Measurements from ENCODE around the gene KLF12.

Gene KLF12

DNA sequence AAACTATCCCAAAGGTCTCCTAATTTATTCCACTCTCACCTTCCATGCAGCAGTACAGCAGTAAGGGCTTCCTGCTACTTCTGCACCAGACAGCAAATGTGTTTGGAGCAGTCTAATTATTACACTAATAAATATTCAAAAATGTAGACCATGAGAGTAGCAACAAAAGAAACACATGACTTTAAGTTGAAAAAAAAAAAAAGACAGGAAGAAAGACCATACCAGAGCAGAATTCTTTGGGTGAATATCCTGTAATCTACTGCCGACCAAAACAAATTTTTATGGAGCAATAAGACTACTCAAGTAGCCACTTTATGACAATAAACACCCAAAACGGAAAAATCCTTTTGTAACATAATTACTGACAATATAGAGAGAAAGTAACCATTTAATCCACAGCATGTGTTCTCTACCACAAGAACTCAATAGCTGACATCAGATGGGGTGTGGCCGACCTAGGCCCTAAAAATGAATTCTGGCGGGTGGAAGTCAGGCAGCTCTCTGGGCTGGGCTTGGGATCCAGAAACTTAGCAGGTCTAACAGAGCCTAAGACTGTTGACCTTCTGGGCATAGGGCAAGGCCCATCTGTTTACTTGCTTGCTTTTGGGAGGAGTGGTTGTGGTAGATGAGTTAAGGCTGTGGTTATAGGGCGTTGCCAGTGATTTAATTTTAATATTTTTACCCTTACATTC lies 4.6 kb downstream of the KLF12 start:
- DNase-seq (ENCODE audit: extremely low read depth, low read depth) = no peak

DNA sequence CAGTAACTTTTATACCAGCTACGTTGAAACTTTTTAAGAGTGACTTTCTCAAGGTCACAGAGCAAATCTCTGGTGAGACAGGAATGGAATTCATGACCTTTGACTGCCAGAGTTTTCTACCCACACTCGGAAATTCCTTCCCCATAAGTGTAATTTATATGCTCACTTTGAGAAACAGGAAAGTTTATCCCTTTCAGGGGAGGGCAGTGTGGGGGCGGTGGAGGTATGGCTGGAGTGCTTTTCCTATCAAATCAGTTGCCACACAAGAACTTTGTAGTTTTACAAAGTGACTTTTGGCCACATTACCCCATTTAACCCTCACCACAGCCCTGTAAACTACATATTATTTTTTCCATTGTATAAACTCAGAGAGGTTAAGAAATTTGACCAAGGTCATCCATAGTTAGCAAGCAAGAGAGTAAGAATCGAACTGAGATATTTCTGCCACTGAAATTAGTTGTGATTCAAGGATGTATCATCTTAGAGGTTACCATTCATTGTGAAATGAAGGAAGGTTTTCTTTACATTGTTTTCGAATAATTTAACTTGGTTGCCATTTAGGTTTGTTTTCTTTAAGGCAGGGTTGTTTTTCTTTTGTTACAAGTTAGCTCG lies 5.9 kb downstream of the KLF12 start:
- no peak for DNase-seq (ENCODE audit: extremely low read depth, low read depth)
- TF ChIP-seq, protein P1, sequence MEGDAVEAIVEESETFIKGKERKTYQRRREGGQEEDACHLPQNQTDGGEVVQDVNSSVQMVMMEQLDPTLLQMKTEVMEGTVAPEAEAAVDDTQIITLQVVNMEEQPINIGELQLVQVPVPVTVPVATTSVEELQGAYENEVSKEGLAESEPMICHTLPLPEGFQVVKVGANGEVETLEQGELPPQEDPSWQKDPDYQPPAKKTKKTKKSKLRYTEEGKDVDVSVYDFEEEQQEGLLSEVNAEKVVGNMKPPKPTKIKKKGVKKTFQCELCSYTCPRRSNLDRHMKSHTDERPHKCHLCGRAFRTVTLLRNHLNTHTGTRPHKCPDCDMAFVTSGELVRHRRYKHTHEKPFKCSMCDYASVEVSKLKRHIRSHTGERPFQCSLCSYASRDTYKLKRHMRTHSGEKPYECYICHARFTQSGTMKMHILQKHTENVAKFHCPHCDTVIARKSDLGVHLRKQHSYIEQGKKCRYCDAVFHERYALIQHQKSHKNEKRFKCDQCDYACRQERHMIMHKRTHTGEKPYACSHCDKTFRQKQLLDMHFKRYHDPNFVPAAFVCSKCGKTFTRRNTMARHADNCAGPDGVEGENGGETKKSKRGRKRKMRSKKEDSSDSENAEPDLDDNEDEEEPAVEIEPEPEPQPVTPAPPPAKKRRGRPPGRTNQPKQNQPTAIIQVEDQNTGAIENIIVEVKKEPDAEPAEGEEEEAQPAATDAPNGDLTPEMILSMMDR (IDR thresholded peaks at IDR 0.05; ENCODE audit: low read depth, low read length) = no peak

More for the DNA sequence above, 4.6 kb downstream of the KLF12 start:
- TF ChIP-seq, protein P1 (IDR thresholded peaks at IDR 0.05; ENCODE audit: low read depth, low read length) = no peak

DNA sequence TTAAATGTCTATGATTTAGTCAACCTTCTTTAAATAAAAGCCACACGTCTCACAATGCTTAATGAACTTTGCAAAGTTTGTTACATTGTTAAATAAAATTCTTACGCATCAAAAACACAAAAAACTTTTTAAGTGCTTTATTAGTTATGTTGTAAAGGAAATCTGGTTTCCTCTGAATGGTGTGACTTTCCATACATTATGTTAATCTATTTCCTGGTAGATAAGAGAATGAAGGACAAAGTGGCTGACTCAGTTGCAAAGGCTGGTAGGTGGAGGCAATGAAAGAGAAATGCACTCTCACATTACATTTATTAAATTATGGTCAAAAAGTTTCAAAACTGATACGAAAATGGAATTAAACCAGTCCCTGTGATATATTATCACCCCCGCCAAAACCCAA lies 15.9 kb downstream of the KLF12 start:
- DNase-seq (ENCODE audit: extremely low read depth, low read depth) = no peak
- TF ChIP-seq, protein P1 (IDR thresholded peaks at IDR 0.05; ENCODE audit: low read depth, low read length) = no peak

DNA sequence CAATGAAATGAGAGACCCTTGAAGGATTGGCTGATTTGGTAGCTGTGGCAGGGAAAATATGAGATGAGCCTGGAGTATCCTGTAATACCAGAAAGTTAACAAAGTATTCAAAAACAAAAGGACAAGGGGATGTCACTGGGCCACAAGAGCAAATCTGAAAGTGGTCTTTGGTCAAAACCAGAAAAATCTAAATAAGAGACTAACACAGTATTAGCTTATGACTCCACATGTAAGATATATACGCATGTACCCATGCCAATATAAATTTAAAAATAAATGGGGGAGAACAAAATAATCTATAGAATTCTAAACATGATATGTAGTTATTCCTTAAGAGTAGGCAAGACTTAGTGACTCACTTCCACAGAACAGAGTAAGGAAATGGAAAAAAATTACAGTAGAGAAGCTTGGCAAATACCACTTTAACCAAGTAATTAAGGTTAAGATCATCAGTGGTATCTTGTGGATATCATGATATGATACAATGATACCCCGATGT lies 16.9 kb downstream of the KLF12 start:
- TF ChIP-seq, protein P1 (IDR thresholded peaks at IDR 0.05; ENCODE audit: low read depth, low read length) = no peak
- no peak for DNase-seq (ENCODE audit: extremely low read depth, low read depth)

DNA sequence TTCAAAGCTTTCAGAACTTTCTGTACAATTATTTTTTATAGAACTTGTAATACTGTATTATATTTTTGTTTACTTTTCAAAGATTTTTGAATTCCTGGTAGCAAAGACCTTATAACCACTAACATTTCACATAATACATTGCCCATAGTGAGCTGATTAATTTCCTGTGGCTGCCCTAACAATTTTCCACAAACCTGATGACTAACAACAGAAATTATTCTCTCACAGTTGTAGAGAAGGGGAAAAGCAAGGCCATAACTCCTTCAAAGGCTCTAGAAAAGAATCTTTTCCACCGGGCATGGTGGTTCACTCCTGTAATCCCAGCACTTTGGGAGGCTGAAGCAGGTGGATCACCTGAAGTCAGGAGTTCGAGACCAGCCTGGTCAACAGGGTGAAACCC lies 19.1 kb downstream of the KLF12 start:
- peak; percentile 52 for DNase-seq (ENCODE audit: extremely low read depth, low read depth)
- TF ChIP-seq, protein P1 (IDR thresholded peaks at IDR 0.05; ENCODE audit: low read depth, low read length) = no peak

DNA sequence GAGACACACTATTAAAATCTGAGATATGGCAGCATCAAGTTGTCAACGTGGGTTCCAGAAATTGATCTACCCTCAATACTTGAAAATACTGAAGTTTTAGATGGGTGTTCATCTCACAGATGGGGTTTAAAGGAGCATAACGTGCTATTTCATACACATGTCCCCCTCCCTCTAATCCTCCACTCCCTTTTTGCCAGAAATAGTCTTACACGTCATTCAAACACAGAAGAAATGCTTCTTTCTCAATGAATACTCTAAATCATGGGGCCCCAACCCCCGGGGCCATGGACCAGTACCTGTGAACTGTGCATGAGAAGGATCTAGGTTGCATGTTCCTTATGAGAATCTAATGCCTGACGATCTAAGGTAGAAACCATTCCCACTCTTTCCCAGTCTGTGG lies 19.6 kb downstream of the KLF12 start:
- TF ChIP-seq, protein P1 (IDR thresholded peaks at IDR 0.05; ENCODE audit: low read depth, low read length) = no peak

DNA sequence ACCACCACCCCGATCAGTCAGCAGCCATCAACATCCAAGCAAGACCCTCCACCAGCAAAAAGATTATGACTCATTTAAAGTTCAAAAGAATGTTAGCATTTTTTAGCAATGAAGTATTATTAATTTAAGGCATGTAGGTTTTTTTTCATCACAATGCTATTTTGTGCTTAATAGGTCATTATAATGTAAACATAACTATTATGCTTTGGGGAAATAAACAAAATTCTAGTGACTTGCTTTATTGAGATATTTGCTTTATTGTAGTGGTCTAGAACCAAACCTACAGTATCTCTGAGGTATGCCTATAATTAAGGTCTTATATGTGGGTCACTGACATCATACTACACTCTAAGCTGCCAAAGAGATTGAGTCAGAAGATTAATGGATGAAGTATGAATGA lies 20.0 kb downstream of the KLF12 start:
- DNase-seq (ENCODE audit: extremely low read depth, low read depth) = peak; percentile 39
- TF ChIP-seq, protein P1 (IDR thresholded peaks at IDR 0.05; ENCODE audit: low read depth, low read length) = no peak

More for the DNA sequence above, 19.6 kb downstream of the KLF12 start:
- DNase-seq (ENCODE audit: extremely low read depth, low read depth) = no peak

Measured in AG09319 (cell line).